HS-5 (cell line): ENCODE data around the gene ANTKMT.
"Not testable (repeated sequence)": the region's sequence is repeated elsewhere in the genome, so short reads cannot be mapped to it uniquely, and the experiment has no call there.

Experiments used
- DNase-seq: peaks from one replicate; pipeline ENCODE4 v3.0.0-alpha.2; 2012; ENCODE audit warnings: low read depth

ANTKMT gene

GRCh38 chr16:681746-682427 is 39.1 kb upstream of the ANTKMT start:
- no peak for DNase-seq

GRCh38 chr16:682493-683395 is 38.2 kb upstream of the ANTKMT start:
- DNase-seq: no peak

GRCh38 chr16:683396-684070 is 37.4 kb upstream of the ANTKMT start:
- DNase-seq: no peak

DNA sequence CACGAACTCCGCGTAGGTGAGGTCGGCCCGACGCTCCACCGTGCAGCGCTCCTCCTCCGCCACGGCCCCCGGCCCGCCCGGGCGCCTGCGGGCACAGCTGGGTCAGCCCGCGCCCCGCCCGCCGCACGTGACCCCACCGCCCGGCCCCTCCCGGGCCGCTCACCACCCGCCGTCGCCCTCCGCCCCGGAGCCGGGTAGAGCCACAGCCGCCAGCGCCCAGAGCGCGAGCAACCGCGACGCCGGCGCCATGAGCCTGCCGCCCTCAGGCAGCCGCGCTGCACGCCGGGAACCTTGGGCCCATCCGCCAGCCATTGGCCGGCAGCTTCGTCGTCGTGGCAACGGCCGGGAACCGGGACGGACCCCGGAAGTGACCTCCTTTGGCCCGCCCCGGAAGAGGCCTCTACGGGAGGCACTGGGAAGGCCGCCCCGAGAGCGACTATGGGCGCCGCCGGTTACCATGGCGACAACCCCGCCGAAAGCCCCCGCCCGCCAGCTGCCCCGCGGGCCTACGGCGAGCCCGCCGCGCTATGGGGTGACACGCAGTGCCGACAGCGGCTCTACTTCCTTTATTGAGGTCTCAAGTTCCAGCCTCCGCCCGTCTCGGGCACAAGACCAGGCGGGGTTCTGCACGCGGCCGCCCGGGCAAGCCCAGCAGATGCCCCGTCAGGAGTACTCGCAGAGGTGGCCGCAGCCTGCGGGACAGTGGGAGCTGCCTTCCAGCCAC is 36.7 kb upstream of the ANTKMT start, which contains the start of gene JMJD8:
Gene JMJD8 (minus strand): TSS at position 264 of the 724 bp plus-strand sequence. CDS start 15 bp downstream, at position 249.
- peak; percentile 49 for DNase-seq

DNA sequence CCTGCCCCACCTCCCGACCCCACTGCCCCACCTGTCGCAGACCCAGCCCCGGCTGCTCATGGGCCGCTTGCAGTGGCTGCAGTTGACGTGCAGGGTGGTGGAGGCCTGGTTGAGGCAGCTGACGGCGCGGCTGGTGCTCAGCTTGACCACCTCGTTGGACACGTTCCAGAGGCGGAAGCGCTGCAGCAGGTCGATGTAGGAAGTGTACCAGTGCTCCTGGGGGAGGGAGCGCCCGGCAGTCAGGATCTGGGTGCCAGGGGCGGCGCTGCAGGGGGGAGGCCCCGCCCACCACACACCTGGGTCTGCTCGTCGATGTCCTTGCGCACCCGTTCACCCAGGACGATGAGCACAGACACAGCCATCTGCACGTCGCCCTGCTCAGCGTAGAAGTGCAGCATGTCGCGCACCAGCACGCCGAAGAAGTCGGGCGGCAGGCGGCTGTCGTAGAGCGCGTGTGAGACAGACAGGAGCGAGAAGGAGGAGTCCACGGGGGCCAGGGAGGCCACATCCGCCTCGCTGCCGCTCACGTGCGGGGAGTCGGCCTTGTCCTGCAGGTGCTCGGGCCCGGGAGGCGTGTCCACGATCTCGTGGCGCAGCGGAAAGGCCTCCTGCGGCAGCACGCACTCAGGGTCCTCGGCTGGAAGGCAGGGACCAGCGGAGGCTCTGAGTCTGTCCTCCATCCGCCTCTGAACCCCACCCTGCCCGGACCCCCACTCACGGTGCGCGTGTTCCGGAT is 35.8 kb upstream of the ANTKMT start:
- DNase-seq: no peak

- no peak for DNase-seq
These were observed 35.0 kb upstream of the ANTKMT start for GRCh38 chr16:685967-686366.

GRCh38 chr16:686459-687260 is 34.3 kb upstream of the ANTKMT start:
- DNase-seq: no peak

GRCh38 chr16:687499-687898 is 33.4 kb upstream of the ANTKMT start:
- no peak for DNase-seq

DNA sequence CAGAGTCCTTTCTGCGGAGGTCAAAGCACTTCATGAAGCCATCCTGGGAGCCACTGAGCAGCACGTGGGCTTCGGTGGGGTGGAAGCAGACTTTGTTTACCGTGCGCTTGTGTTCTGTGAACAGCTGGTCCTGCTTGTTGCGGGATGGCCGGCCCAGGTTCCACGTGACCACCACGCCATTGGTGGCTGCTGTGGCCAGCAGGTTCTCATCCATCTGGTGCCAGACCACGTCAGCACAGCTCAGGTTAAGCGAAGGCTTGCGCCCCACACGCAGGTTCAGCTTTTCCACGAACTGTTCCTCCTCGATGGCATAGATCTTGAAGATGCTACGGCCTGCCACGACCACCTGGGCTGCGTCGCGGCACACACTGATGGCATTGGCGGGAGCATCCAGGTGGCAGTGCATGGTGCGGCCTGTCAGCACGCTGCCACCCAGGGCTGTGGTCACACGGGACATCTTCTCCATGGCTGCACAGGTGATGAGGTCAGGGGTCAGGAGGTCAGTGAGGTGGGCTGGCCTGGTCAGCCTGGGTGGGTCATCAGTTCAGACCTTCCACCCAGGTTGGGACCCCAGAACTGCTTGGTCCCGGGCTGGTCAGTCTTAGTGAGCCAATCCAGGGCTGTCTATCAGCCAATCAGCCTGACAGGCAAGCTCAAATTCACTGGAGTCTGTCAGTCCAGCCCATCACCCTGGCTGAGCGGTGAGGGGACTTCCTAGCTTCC is 31.6 kb upstream of the ANTKMT start:
- no peak for DNase-seq

GRCh38 chr16:691242-691641 is 29.7 kb upstream of the ANTKMT start:
- not testable (repeated sequence) for DNase-seq

DNA sequence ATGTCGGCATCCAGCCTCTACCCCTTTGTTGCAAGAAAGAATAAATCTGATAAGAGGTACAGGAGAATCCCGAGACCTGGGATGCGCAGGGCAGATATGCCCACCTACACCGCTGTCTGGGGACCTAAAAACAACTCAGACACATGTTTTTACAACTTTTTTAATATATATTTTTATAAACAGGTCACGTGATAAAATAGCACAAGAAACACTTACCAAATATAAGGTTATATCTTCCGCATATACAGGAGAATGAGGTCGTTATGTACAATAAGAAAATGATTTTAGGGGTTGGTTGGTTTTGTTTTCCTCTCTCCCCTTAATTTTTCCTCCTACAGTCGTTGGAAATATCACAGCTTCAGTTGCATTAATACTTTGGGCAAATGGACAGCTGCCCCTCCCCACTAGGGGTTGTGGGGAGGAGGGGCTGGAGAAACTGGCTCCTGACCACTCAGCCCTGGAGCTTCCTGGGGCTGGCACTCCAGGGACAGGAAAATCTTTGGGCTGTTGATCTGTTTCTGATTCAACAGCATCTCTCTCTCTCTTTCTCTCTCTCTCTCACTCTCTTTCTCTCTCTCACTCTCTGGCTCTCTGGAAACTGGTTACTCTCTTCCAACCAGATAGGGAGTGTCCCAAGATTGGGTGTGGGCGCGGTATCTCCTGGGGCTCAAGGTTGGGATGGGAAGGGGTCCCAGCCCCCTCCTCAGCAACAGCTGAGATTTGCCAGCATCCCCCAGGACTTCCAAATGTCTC is 28.4 kb upstream of the ANTKMT start:
- no peak for DNase-seq

DNA sequence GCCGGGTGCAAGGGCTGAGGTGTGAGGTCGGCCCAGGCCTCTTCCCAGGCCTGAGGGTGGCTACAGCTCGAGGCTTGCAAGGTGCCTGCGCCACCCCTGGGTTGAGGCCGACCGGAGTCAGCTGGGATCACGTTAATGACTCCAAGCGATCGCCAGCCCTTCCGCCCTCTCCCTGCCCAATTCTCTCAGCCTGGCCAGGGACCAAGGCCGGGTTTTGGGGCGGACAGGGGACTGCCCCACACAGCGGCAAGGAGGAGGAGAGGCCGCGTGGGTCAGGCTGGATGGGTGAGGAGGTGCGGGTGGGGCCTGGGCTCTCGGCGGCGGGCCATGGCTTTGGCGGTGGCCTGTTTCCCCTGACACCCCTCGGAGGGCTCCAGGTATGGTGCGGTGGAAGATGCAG is 27.6 kb upstream of the ANTKMT start:
- no peak for DNase-seq

GRCh38 chr16:693766-694165 is 27.2 kb upstream of the ANTKMT start:
- DNase-seq: no peak

DNA sequence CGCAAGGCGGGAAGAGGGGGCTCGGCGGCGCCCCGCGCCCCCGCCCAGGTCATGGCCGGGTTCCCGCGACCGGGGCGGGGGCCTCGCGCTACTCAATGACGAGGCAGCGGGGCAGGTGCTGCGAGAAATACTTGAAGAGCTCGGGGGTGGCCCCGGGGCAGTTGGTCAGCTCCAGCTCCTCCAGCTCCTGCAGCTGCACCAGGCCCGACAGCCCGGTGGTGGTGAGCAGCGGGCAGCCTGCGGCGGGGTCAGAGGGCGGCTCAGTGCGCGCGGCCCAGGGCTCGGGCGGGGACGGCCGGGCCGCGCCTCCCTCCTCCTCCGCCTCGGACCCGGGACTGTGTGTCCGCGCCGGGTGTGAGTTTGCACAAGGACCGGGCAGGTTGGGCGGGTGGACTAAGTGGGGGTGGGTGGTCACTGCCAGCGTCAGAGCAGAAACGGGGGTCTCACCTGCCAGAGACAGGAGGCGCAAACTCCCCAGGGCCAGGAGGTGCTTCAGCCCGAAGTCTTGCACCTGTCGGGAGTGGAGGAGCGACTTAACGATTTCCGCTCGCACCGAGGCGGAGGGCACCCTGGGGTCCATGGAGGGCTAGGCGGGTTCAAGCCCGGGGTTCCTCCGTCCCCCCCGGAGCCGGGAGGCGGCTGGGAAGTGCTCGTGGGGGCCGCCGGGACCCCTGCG is 26.6 kb upstream of the ANTKMT start:
- no peak for DNase-seq

DNA sequence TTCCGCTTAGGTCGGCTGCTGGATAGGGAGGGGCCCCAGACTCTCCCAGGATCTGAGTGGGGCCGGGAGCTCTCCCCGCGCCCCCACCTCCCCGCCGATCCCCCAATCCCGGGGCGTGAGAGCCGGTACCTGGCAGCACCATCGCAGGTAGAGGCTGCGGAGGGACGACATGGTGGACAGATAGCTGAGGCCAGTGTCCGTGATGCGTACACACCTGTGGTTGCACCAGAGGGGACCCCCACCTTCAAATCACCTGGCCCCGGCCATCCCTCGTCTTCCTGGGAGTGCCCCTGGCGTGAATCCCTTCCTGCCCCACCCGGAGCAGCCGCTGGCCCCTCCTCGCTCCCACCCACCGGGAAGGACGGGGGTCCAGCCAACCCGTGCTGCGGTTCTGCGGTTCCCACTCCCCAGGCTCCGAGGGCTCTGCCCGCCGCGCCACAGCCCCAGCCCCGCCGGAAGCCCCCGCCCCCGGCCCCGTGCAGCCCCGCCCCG is 26.0 kb upstream of the ANTKMT start:
- no peak for DNase-seq

GRCh38 chr16:695355-696089 is 25.4 kb upstream of the ANTKMT start:
- no peak for DNase-seq

DNA sequence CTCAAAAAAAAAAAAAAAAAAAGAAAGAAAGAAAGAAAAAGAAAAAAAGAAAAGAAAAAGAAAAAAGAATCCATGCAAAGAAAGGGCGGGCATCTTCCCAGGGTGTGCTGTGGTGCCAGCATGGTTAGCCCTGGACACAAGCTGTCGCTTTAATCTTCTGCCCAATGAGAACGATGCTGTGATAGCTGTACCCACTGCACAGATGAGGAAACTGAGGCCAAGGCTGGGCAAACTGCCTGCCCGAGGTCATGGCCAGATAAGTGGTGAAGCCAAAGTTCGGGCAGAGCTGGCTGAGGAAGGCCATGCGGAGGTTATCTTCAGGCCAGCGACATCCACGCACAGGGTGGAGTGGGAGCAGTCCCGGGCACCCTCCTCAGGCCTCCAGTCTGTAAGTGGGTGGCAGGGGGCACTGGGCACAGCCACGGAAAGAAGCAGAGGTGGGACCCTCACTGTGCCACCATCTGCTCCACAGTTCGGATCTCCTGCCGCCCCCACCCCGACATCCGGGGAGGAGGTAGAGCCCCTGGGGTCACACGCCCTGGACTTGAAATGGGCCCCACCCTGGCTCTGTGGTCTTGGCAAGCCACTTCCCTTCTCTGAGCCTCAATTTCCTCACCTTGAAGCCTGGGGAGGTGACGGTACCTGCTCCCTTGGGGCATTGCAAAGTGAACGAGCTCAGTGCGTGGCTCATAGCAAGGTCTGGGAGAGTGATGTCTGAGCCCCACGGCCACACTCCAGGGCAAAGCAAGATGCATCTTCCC is 21.9 kb upstream of the ANTKMT start:
- no peak for DNase-seq
